GM12878 (cell line): ENCODE results near the gene OTOP3. TPM values are rescaled to one million over a fixed set of nuclear protein-coding genes. Genes with fewer than 3 reads are reported as not detected.
A peak's percentile ranks its signal among the peaks of the same experiment; 100 is the strongest.

Experiments
- ATAC-seq: fragments of 200-7000 bp; cut with Tn5 transposase; 3 replicates; pipeline ENCODE4 v1.9.1; 2020; ENCODE audit warnings: mild to moderate bottlenecking, moderate library complexity
- BruUV-seq: library from RNA; stranded (reverse); fragments of 400-500 nt; replicated peaks from 2 replicates; lab custom pipeline; 2021; lab: Mats Ljungman, UMichigan
- CTCF ChIA-PET: fragments of 300-600 bp; sonication (Branson Sonifier 250); formaldehyde crosslinking; extraction: SDS; loops from one replicate; lab custom pipeline; 2021; ENCODE audit warnings: inconsistent platforms; lab: Yijun Ruan, JAX
- POLR2A ChIA-PET: fragments of 350-600 bp; formaldehyde crosslinking; extraction: SDS; loops from one replicate; lab custom pipeline; 2021; ENCODE audit warnings: inconsistent platforms; lab: Charles Lee
- RAD21 ChIA-PET: fragments of 300-600 bp; sonication (Branson Sonifier 250); formaldehyde crosslinking; loops from one replicate; lab custom pipeline; 2023; ENCODE audit warnings: antibody characterized with exemption; ENCODE audit not compliant: unreplicated experiment; lab: Charles Lee
- SMC1A ChIA-PET: fragments of 300-600 bp; sonication (Branson Sonifier 250); formaldehyde crosslinking; loops from one replicate; lab custom pipeline; 2023; ENCODE audit not compliant: unreplicated experiment, uncharacterized antibody; lab: Charles Lee
- DNase-seq: peaks from one replicate; pipeline ENCODE4 v3.0.0-alpha.2; 2011; ENCODE audit warnings: low read depth, low spot score
- FAIRE-seq: peaks from 3 replicates; lab custom pipeline; 2011; peaks lifted over from hg19 to GRCh38; lab: Jason Lieb, UNC
- H2AFZ ChIP-seq: 2 replicates; pipeline ENCODE4 v1.6.0; 2011; ENCODE audit warnings: low read depth, low read length, control low read depth; ENCODE audit not compliant: control insufficient read depth
- H3K27ac ChIP-seq: 2 replicates; pipeline ENCODE4 v1.5.1; 2011; ENCODE audit warnings: control low read depth; ENCODE audit not compliant: control insufficient read depth, insufficient read depth
- H3K27me3 ChIP-seq, 2 experiments: replicated peaks in 1 of 2; 2 replicates each; pipeline versions ENCODE4 v1.6.0 to v1.6.1; 2011; ENCODE audit warnings: low read length in 1 of 2; ENCODE audit not compliant: control insufficient read depth in 2 of 2, insufficient read depth in 2 of 2
- H3K36me3 ChIP-seq, 2 experiments: 2 replicates each; pipeline ENCODE4 v1.5.1; 2011; ENCODE audit warnings: low read length in 1 of 2; ENCODE audit not compliant: control insufficient read depth in 2 of 2, insufficient read depth in 2 of 2
- H3K4me1 ChIP-seq: 2 replicates; pipeline ENCODE4 v1.6.1; 2011; ENCODE audit warnings: mild to moderate bottlenecking, low read length, moderate library complexity, mixed read lengths; ENCODE audit not compliant: control insufficient read depth, insufficient read depth
- H3K4me2 ChIP-seq: 2 replicates; pipeline ENCODE4 v1.6.0; 2011; ENCODE audit warnings: control low read depth; ENCODE audit not compliant: control insufficient read depth, insufficient read depth
- H3K4me3 ChIP-seq: fragments of 200-600 bp; sonication (generic); 2 replicates; pipeline ENCODE4 v1.5.1; 2016
- H3K79me2 ChIP-seq: 2 replicates; pipeline ENCODE4 v1.6.0; 2011; ENCODE audit warnings: low read length; ENCODE audit not compliant: control insufficient read depth, insufficient read depth
- H3K9ac ChIP-seq: 2 replicates; pipeline ENCODE4 v1.8.0; 2011; ENCODE audit warnings: low read length, control low read depth, mixed read lengths; ENCODE audit not compliant: control insufficient read depth, insufficient read depth
- H3K9me3 ChIP-seq: replicated peaks from 3 replicates; pipeline ENCODE4 v1.5.1; 2011; ENCODE audit warnings: mild to moderate bottlenecking, low read length; ENCODE audit not compliant: control insufficient read depth, insufficient read depth
- H4K20me1 ChIP-seq: 2 replicates; pipeline ENCODE4 v1.6.0; 2011; ENCODE audit not compliant: control insufficient read depth, insufficient read depth
- NFYA ChIP-seq: IDR thresholded peaks from 2 replicates; pipeline ENCODE4 v1.6.1; 2011; ENCODE audit warnings: low read depth, mild to moderate bottlenecking, low read length, improper control_type of control experiment, borderline replicate concordance
- USF1 ChIP-seq: IDR thresholded peaks from 2 replicates; pipeline ENCODE4 v1.6.1; 2011; ENCODE audit warnings: borderline replicate concordance, low read depth, mild to moderate bottlenecking, moderate library complexity, mixed read lengths, low read length; ENCODE audit not compliant: insufficient read depth; ENCODE audit errors: extremely low read length
- WGBS: methylation state at CpG from one replicate; pipeline ENCODE4 v1.1.6; 2016; ENCODE audit warnings: low lambda C conversion rate; ENCODE audit not compliant: insufficient replicate concordance, insufficient coverage; ENCODE audit errors: missing lambda C conversion rate; 5-methylcytosine and 5-hydroxymethylcytosine counted together
- in situ Hi-C: fragments of 300-500 bp; cut with MboI; formaldehyde crosslinking; loops from 9 replicates; pipeline ENCODE4 v1.14.3; 2018; ENCODE audit warnings: mixed read lengths
- intact Hi-C: fragments of 100-400 bp; cut with micrococcal nuclease; formaldehyde crosslinking; loops from one replicate; pipeline ENCODE4 v1.14.2; 2022; ENCODE audit not compliant: unreplicated experiment
- polyA plus RNA-seq, 11 experiments: library from polyadenylated mRNA; depleted of rRNA in 4 of 11; unstranded in 6 of 11; stranded (reverse) in 5 of 11; fragments of >200 nt; fragmentation: Nextera tagmentation in 4 of 11; fragmentation: Illumina TruSeq in 1 of 11; extraction: Ambion mirVana in 4 of 11; extraction: Trizol in 1 of 11; gene quantifications; 1 replicate in 1 of 11; 2 replicates in 10 of 11; pipeline versions ENCODE4 v1.2.1 to v1.2.3, GENCODE V29; 2011 to 2016; ENCODE audit warnings: inconsistent platforms in 2 of 11, missing spikeins in 2 of 11, low read depth in 1 of 11
- total RNA-seq, 4 experiments: library from RNA; depleted of rRNA in 3 of 4; stranded (reverse); fragments of >200 nt in 3 of 4; fragmentation: Illumina TruSeq in 1 of 4; extraction: Trizol in 1 of 4; gene quantifications; 2 replicates each; pipeline versions ENCODE4 v1.2.1 to v1.2.3, GENCODE V29; 2013 to 2021

The OTOP3 gene
- total and polyA plus RNA-seq, 10 of the 15 experiments (the other 5 are each of a cell fraction or from before 2014, with no cell fraction given): 0.03 to 0.06 TPM; not detected in 8

- ChIA-PET SMC1A (interaction anchor here (0.6 to 7.7 kb wide), 31 partner anchors 9 to 556 kb away, joined by 3 to 74 read pairs (median 5); partner anchors contain the start of genes FDXR, MRPL58, OTOP2 and USH1G), RAD21 (interaction anchor here (0.6 to 4.5 kb wide), 41 partner anchors 9 to 452 kb away, joined by 3 to 127 read pairs (median 8); partner anchors contain the start of genes ARMC7, ATP5PD, FDXR and KCTD2), POLR2A (interaction anchor here (0.6 to 1.9 kb wide), 2 partner anchors 87 to 240 kb away, joined by 3 to 6 read pairs; partner anchors contain the start of gene FDXR), CTCF (interaction anchor here (0.6 to 13.8 kb wide), 60 partner anchors 8 to 581 kb away, joined by 3 to 274 read pairs (median 10); partner anchors contain the start of genes ARMC7, FADS6, FDXR and HID1)
- no peak overlapping the region for H2AFZ ChIP-seq
- no peak overlapping the region for H3K4me3 ChIP-seq
- no peaks in the 10 kb centered on the region for H3K27me3 ChIP-seq
- H3K27ac ChIP-seq: no peak overlapping the region
- no peak overlapping the region for H3K4me2 ChIP-seq
- TF ChIP-seq USF1: peak; percentile 17
- no peak for TF ChIP-seq NFYA
- H3K9me3 ChIP-seq: no peaks in the 10 kb centered on the region; the same call in 2 of the 3 replicates
- in situ Hi-C loops (loop anchor here (5.0 kb wide), 2 partner anchors 38 to 242 kb away; partner anchors contain the start of genes OTOP2 and USH1G), intact Hi-C loops (loop anchor here (1.0 to 10.0 kb wide), 6 partner anchors 37 to 455 kb away; partner anchors contain the start of gene USH1G)
- H4K20me1 ChIP-seq: no peaks in the 10 kb centered on the region
- no peaks in the 10 kb centered on the region for H3K79me2 ChIP-seq
- ATAC-seq (peak; percentile 10), DNase-seq (no peak), FAIRE-seq (no peak)
- BruUV-seq: no TSS peak
- H3K4me1 ChIP-seq: no peaks in the 10 kb centered on the region; the same call in 1 of the 2 replicates
- no peak overlapping the region for H3K9ac ChIP-seq
- H3K36me3 ChIP-seq: no peaks in the 10 kb centered on the region
- WGBS: 43% methylated on average over 14 of the region's 14 CpGs
Observed at GRCh38 chr17:74959826-74960515, 24.3 kb downstream of the OTOP3 start.
